HUES64 (cell line): ENCODE measurements around the gene DNAH3.
A peak's percentile ranks its signal among the peaks of the same experiment; 100 is the strongest.

ENCODE experiments used
- H3K27ac ChIP-seq: 2 replicates; pipeline ENCODE4 v1.7.0; 2013; ENCODE audit warnings: low read depth, low read length, inconsistent platforms
- H3K27me3 ChIP-seq: 2 replicates; pipeline ENCODE4 v1.6.1; 2013; ENCODE audit warnings: mild to moderate bottlenecking, low read length; ENCODE audit not compliant: insufficient read depth
- H3K36me3 ChIP-seq: 2 replicates; pipeline ENCODE4 v1.6.1; 2013; ENCODE audit warnings: mild to moderate bottlenecking, low read length; ENCODE audit not compliant: insufficient read depth
- H3K4me1 ChIP-seq: 2 replicates; pipeline ENCODE4 v1.6.1; 2013; ENCODE audit warnings: mild to moderate bottlenecking, low read length, moderate library complexity; ENCODE audit not compliant: insufficient read depth
- H3K4me3 ChIP-seq: 2 replicates; pipeline ENCODE4 v1.5.1; 2013; ENCODE audit warnings: mild to moderate bottlenecking, low read length, moderate library complexity
- H3K9ac ChIP-seq: 2 replicates; pipeline ENCODE4 v1.6.1; 2013; ENCODE audit warnings: mild to moderate bottlenecking, low read depth, low read length
- H3K9me3 ChIP-seq: 2 replicates; pipeline ENCODE4 v1.6.1; 2013; ENCODE audit warnings: low read depth, low read length; ENCODE audit not compliant: insufficient read depth
- WGBS: fragments of 150-250, 120-280 bp; methylation state at CpG from one replicate; pipeline ENCODE4 v1.1.7; 2013; ENCODE audit warnings: missing lambda C conversion rate; 5-methylcytosine and 5-hydroxymethylcytosine counted together

The DNAH3 gene

DNA sequence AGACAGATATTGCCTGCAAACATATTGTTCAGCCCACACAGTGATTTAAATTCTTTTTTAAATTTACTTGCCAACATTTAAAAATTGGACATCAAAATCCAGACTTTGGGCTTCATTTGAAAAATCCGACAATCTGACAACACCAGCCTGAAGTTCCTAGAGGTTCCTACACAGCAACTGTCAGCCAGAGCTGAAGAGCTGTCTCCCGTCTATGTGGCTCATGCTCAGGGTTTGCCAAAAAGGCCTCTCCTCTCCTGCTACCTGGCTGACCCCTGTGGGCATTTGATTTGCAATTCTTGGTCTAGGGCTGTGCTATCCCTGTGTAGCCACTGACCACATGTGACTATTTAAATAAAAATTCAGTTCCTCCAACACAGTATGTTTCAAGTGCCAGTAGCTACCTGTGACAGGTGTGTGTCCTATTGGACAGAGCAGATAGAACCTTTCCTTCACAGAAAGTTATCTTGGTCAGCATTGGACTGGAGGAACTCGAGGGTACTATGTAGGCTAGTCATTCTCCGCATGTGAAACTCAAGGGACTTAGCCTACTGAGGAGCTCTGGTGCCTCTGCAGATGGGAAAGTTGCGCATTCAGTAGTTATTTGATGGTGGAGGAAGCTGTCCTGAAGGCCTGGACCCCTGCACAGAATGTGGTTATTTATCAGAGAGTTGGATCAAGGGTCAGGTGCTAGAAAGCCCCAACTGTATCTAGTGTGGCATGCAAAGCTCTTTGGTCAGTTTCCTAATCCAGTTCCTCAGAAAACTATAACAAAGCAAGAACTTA, 247.3 kb downstream of the DNAH3 start:
- Histone ChIP-seq H3K27ac (no peak overlapping the region), H3K4me1 (peaks cover 17% of the 10 kb centered on the region), H3K27me3 (no peaks in the 10 kb centered on the region), H3K9ac (no peak overlapping the region), H3K9me3 (no peaks in the 10 kb centered on the region), H3K36me3 (peaks cover 6% of the 10 kb centered on the region; the same call in 1 of the 2 replicates), H3K4me3 (no peak overlapping the region)
- WGBS: 92% methylated on average over 5 of the region's 5 CpGs

DNA sequence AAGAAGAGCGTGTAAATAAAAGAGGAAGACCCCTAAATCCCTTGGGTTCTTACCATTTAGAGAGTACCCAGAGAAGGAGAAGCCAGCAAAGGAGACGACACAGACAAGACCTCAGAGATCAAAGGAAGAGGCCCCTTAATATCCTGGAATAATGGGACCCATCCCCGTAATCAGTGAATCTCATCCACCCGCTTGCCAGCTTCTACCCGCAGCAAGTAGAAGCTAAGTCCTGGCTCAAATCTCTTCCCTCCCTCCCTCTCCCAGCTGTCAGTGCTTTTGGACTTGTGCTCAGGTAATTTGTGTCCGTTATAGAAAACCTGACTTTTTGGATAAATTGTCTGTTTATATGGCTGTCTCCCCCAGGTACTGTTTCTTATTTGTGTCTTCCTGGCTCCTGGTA, 248.2 kb downstream of the DNAH3 start:
- H3K27me3 ChIP-seq: no peaks in the 10 kb centered on the region
- no peaks in the 10 kb centered on the region for H3K9me3 ChIP-seq
- H3K27ac ChIP-seq: no peak overlapping the region; the same call in 1 of the 2 replicates
- H3K9ac ChIP-seq: no peak overlapping the region
- H3K4me3 ChIP-seq: peak overlapping the region; percentile 91
- peaks cover 22% of the 10 kb centered on the region for H3K4me1 ChIP-seq
- 95% methylated on average over 6 of the region's 6 CpGs for WGBS
- peaks cover 9% of the 10 kb centered on the region; the same call in 1 of the 2 replicates for H3K36me3 ChIP-seq

GRCh38 chr16:20901436-20902112, 249.1 kb downstream of the DNAH3 start:
- WGBS: 47% methylated on average over 27 of the region's 27 CpGs
- Histone ChIP-seq H3K9ac (peak overlapping the region; percentile 98), H3K27ac (peak overlapping the region; percentile 85), H3K4me3 (peak overlapping the region; percentile 91), H3K27me3 (no peaks in the 10 kb centered on the region), H3K36me3 (peaks cover 15% of the 10 kb centered on the region), H3K9me3 (no peaks in the 10 kb centered on the region), H3K4me1 (peaks cover 22% of the 10 kb centered on the region)

GRCh38 chr16:20901068-20901435, 249.6 kb downstream of the DNAH3 start:
- peak overlapping the region; percentile 85 for H3K27ac ChIP-seq
- no peaks in the 10 kb centered on the region for H3K27me3 ChIP-seq
- H3K36me3 ChIP-seq: peaks cover 19% of the 10 kb centered on the region
- H3K4me1 ChIP-seq: peaks cover 22% of the 10 kb centered on the region
- H3K9me3 ChIP-seq: no peaks in the 10 kb centered on the region
- H3K4me3 ChIP-seq: peak overlapping the region; percentile 91
- WGBS: under 1% methylated on average over 20 of the region's 20 CpGs
- peak overlapping the region; percentile 98 for H3K9ac ChIP-seq

DNA sequence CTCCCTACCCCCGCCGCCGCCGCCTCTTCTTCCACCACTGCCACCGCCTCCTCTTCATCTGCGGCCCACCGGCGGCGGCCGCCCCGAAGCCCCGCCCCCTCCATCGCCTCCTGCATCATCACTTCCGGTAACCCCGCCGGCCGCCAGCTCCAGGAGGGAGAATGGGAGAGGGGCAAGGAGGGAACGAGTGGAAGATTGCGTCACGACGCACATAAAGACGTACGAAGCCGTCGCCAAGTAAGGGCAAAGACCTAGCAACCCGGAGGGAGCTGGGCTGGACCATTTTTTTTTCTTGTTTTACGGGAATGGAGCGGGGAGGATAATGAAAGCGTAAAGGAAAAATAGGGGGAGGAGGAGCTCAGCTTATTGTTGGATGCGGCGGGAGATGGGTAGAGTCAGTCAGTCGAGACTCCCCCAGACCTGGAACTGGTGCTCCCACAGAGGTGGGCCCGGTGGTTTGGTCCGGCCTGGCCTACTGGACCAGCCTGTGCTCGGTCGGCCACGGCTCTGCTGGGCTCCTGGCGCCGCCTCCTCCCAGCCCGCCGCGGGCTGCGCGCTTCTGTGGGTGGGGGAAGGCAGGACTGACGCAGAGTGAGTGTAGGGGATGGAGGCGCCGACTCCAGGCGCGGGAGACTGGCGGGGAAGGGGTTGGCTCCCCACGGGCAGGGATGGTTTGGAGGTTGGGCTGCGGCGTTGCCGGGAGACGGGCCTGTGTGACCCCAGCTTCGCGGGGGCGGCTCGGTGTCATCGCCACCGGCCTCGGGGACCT, 250.2 kb downstream of the DNAH3 start, which contains the start of the genes DCUN1D3 and LYRM1:
TSS of gene DCUN1D3 (minus strand) at position 60 of the 769 bp plus-strand sequence. CDS start 37,820 bp downstream, outside the sequence.
TSS of gene LYRM1 (plus strand) at position 473 of the 769 bp plus-strand sequence. CDS start 14,785 bp downstream, outside the sequence.
- Histone ChIP-seq H3K27me3 (no peaks in the 10 kb centered on the region), H3K9me3 (no peaks in the 10 kb centered on the region), H3K9ac (peak within 1 kb of the TSS; percentile 98), H3K27ac (peak within 1 kb of the TSS; percentile 85), H3K4me1 (peaks cover 22% of the 10 kb centered on the region), H3K4me3 (peak within 1 kb of the TSS; percentile 91), H3K36me3 (peaks cover 25% of the 10 kb centered on the region)
- WGBS: under 1% methylated on average over 55 of the region's 62 CpGs

- under 1% methylated on average over 17 of the region's 23 CpGs for WGBS
- peak overlapping the region; percentile 80 for H3K9ac ChIP-seq
- H3K4me3 ChIP-seq: peak overlapping the region; percentile 91
- H3K9me3 ChIP-seq: no peaks in the 10 kb centered on the region
- H3K36me3 ChIP-seq: peaks cover 28% of the 10 kb centered on the region
- H3K27ac ChIP-seq: peak overlapping the region; percentile 76
- peaks cover 22% of the 10 kb centered on the region for H3K4me1 ChIP-seq
- H3K27me3 ChIP-seq: no peaks in the 10 kb centered on the region
These were observed 251.0 kb downstream of the DNAH3 start for GRCh38 chr16:20899477-20900298.

DNA sequence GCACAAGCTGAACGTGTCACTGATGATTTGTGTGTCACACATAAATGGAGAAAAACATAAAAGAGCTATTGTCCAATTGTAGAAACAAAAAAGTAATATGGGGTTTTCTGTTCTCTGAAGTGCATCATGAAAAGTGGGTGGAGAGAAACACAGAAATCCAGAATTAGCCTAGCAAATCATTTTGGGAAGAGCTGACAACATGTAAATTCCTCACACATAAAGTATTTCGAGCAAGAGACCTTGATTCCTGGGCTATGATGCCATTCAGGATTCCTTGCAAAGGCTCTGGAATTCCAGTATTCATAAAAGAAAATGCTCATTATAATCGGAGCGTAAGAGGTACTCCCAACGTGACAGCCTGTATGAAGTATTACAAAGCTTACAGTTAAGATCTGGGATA, 251.6 kb downstream of the DNAH3 start:
- no peaks in the 10 kb centered on the region for H3K27me3 ChIP-seq
- no peak overlapping the region for H3K27ac ChIP-seq
- 58% methylated on average over 5 of the region's 5 CpGs for WGBS
- H3K36me3 ChIP-seq: peaks cover 28% of the 10 kb centered on the region
- H3K9ac ChIP-seq: peak overlapping the region; percentile 80; the same call in 1 of the 2 replicates
- H3K4me3 ChIP-seq: peak overlapping the region; percentile 91
- H3K4me1 ChIP-seq: peaks cover 22% of the 10 kb centered on the region
- H3K9me3 ChIP-seq: no peaks in the 10 kb centered on the region

DNA sequence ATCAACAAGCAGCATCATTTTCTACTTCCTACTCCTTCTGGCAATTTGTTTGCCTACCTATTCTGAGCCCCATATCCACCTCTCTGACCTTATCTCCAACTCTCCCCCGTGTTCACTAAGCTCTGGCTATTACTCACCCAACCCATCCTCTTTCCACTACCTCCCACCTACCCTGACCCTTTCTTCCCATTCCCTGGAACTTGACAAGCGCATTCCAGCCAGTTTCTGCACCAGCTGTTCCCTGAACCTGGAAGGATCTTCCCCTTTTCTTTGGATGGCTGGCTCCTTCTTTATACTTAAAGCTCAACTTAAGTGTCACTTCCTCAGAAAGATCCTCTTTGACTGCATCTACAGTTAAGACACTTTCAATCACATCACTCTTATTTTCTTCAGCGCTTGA, 252.7 kb downstream of the DNAH3 start:
- Histone ChIP-seq H3K9me3 (no peaks in the 10 kb centered on the region), H3K4me1 (peaks cover 22% of the 10 kb centered on the region), H3K27me3 (no peaks in the 10 kb centered on the region), H3K4me3 (no peak overlapping the region), H3K27ac (no peak overlapping the region), H3K36me3 (peaks cover 31% of the 10 kb centered on the region), H3K9ac (no peak overlapping the region)
- WGBS: 75% methylated on average over 3 of the region's 3 CpGs

DNA sequence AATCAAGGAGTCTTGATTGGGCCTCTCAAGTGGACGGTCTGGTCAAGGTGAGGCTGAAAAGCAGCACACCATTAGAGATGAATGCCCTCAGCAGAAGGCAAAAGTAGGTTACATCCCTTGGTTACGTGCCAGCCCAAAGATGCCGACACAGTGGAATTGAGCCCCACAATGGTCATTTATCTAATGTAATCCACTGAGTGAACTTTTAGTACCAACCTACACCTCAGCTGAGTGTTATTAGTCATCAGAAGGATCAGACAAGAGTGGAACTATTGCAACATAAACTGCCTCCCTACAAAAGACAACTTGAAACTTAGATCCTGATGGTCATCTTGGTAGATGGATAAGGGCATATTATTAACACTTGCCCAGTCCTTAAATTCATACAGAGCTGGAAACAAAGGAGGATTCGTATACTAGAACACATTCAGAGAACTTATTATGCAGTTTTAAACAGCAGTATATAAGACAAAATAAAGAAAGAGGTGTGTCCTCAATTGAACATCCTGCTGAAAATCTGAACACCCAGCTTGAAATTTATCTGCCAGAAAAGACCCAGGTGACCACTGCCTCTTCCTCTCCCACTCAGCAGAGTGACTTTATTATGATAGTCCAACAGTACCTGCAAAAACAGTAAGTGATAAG, 253.3 kb downstream of the DNAH3 start:
- Histone ChIP-seq H3K9me3 (no peaks in the 10 kb centered on the region), H3K36me3 (peaks cover 30% of the 10 kb centered on the region), H3K4me3 (no peak overlapping the region), H3K27ac (no peak overlapping the region), H3K27me3 (no peaks in the 10 kb centered on the region), H3K4me1 (peaks cover 22% of the 10 kb centered on the region), H3K9ac (no peak overlapping the region)
- WGBS: 95% methylated on average over 3 of the region's 4 CpGs

GRCh38 chr16:20894388-20894787, 256.3 kb downstream of the DNAH3 start:
- no peak overlapping the region for H3K4me3 ChIP-seq
- H3K9me3 ChIP-seq: no peaks in the 10 kb centered on the region
- peaks cover 40% of the 10 kb centered on the region for H3K36me3 ChIP-seq
- H3K27ac ChIP-seq: no peak overlapping the region
- H3K9ac ChIP-seq: no peak overlapping the region
- WGBS: 98% methylated on average over 2 of the region's 2 CpGs
- H3K27me3 ChIP-seq: no peaks in the 10 kb centered on the region
- peaks cover 29% of the 10 kb centered on the region for H3K4me1 ChIP-seq
